IMR-90 (cell line): ENCODE data around the gene TASOR. TPM values are rescaled to one million over a fixed set of nuclear protein-coding genes. Genes with fewer than 3 reads are reported as not detected.
A peak's percentile ranks its signal among the peaks of the same experiment; 100 is the strongest.

ENCODE experiments used
- ATAC-seq: fragments of 200-7000 bp; cut with Tn5 transposase; 2 replicates; pipeline ENCODE4 v1.9.1; 2020; ENCODE audit warnings: low read depth, mild to moderate bottlenecking, moderate library complexity
- BruUV-seq: library from RNA; stranded (reverse); fragments of 400-500 nt; replicated peaks from 2 replicates; lab custom pipeline; 2021; lab: Mats Ljungman, UMichigan
- CTCF ChIA-PET: fragments of 300-600 bp; formaldehyde crosslinking; extraction: SDS; loops from one replicate; lab custom pipeline; 2021; ENCODE audit warnings: antibody characterized with exemption; lab: Yijun Ruan, JAX
- POLR2A ChIA-PET: fragments of 300-600 bp; sonication (Branson Sonifier 250); formaldehyde crosslinking; loops from one replicate; lab custom pipeline; 2022; ENCODE audit warnings: antibody characterized with exemption; ENCODE audit not compliant: unreplicated experiment; lab: Charles Lee
- DNase-seq: peaks from one replicate; pipeline ENCODE4 v3.0.0; 2013
- H2AFZ ChIP-seq: replicated peaks from 2 replicates; pipeline ENCODE3; 2013; ENCODE audit warnings: low read length, mild to moderate bottlenecking; ENCODE audit not compliant: poor library complexity
- H2AK5ac ChIP-seq: 2 replicates; pipeline ENCODE4 v1.6.1; 2013; ENCODE audit warnings: low read depth, low read length, inconsistent platforms
- H2AK9ac ChIP-seq: replicated peaks from 2 replicates; pipeline ENCODE3; 2013; ENCODE audit warnings: mild to moderate bottlenecking, low read depth, low read length, moderate library complexity; ENCODE audit not compliant: poor library complexity
- H2BK120ac ChIP-seq: 2 replicates; pipeline ENCODE4 v1.6.1; 2013; ENCODE audit warnings: low read depth, low read length, inconsistent platforms
- H2BK15ac ChIP-seq: 3 replicates; pipeline ENCODE4 v1.6.1; 2013; ENCODE audit warnings: low read depth, low read length, inconsistent platforms
- H2BK20ac ChIP-seq: 2 replicates; pipeline ENCODE4 v1.6.1; 2013; ENCODE audit warnings: low read depth, mild to moderate bottlenecking, inconsistent platforms, low read length, moderate library complexity
- H2BK5ac ChIP-seq: 2 replicates; pipeline ENCODE4 v1.6.1; 2013; ENCODE audit warnings: mild to moderate bottlenecking, low read depth, low read length, inconsistent platforms; ENCODE audit not compliant: poor library complexity, severe bottlenecking
- H3K14ac ChIP-seq: replicated peaks from 2 replicates; pipeline ENCODE4 v1.6.1; 2013; ENCODE audit warnings: low read depth, low read length, inconsistent platforms
- H3K18ac ChIP-seq: 2 replicates; pipeline ENCODE4 v1.6.1; 2013; ENCODE audit warnings: low read depth, low read length, control low read depth
- H3K23ac ChIP-seq: 2 replicates; pipeline ENCODE4 v1.6.1; 2013; ENCODE audit warnings: low read depth, low read length, inconsistent platforms
- H3K27ac ChIP-seq: 2 replicates; pipeline ENCODE4 v1.5.1; 2013; ENCODE audit warnings: mild to moderate bottlenecking, control low read depth, low read length; ENCODE audit not compliant: insufficient read depth
- H3K27me3 ChIP-seq: 2 replicates; pipeline ENCODE4 v1.6.1; 2013; ENCODE audit warnings: low read length; ENCODE audit not compliant: control insufficient read depth, insufficient read depth
- H3K36me3 ChIP-seq: 2 replicates; pipeline ENCODE4 v1.6.1; 2013; ENCODE audit warnings: low read length, mixed read lengths; ENCODE audit not compliant: control insufficient read depth, insufficient read depth
- H3K4ac ChIP-seq: 2 replicates; pipeline ENCODE4 v1.6.1; 2013; ENCODE audit warnings: low read depth, low read length, inconsistent platforms
- H3K4me1 ChIP-seq: 2 replicates; pipeline ENCODE4 v1.6.1; 2013; ENCODE audit warnings: low read length, mixed read lengths; ENCODE audit not compliant: control insufficient read depth, insufficient read depth
- H3K4me2 ChIP-seq: 2 replicates; pipeline ENCODE4 v1.6.1; 2013; ENCODE audit warnings: low read depth, mild to moderate bottlenecking, control low read depth, low read length, moderate library complexity
- H3K4me3 ChIP-seq: 2 replicates; pipeline ENCODE4 v1.5.1; 2013; ENCODE audit warnings: low read depth, mild to moderate bottlenecking, control low read depth, low read length, moderate library complexity; ENCODE audit not compliant: insufficient read depth
- H3K56ac ChIP-seq: 2 replicates; pipeline ENCODE4 v1.6.1; 2013; ENCODE audit warnings: low read length, inconsistent platforms; ENCODE audit not compliant: insufficient read depth; ENCODE audit errors: extremely low read depth
- H3K79me1 ChIP-seq, 2 experiments: 2 replicates each; pipeline ENCODE4 v1.6.1; 2013; ENCODE audit warnings: low read length in 2 of 2, inconsistent platforms in 1 of 2, low read depth in 1 of 2
- H3K9ac ChIP-seq: 2 replicates; pipeline ENCODE4 v1.6.1; 2013; ENCODE audit warnings: low read depth, low read length, control low read depth
- H3K9me1 ChIP-seq: 2 replicates; pipeline ENCODE4 v1.6.1; 2013; ENCODE audit warnings: low read length, inconsistent platforms; ENCODE audit not compliant: insufficient read depth
- H3K9me3 ChIP-seq: 2 replicates; pipeline ENCODE4 v1.6.1; 2013; ENCODE audit warnings: low read length; ENCODE audit not compliant: control insufficient read depth, insufficient read depth
- H4K20me1 ChIP-seq: 2 replicates; pipeline ENCODE4 v1.6.1; 2013; ENCODE audit warnings: low read length, inconsistent platforms; ENCODE audit not compliant: insufficient read depth
- H4K5ac ChIP-seq: 2 replicates; pipeline ENCODE4 v1.6.1; 2013; ENCODE audit warnings: mild to moderate bottlenecking, low read depth, low read length, control low read depth
- H4K8ac ChIP-seq, 2 experiments: 2 replicates each; pipeline ENCODE4 v1.6.1; 2013; ENCODE audit warnings: low read depth in 2 of 2, low read length in 2 of 2, control low read depth in 1 of 2, inconsistent platforms in 1 of 2
- H4K91ac ChIP-seq: 2 replicates; pipeline ENCODE4 v1.6.1; 2013; ENCODE audit warnings: low read depth, low read length, inconsistent platforms; ENCODE audit not compliant: insufficient read depth
- BHLHE40 ChIP-seq: fragments of 150-350 bp; IDR thresholded peaks from 2 replicates; pipeline ENCODE4 v1.6.1; 2016; ENCODE audit warnings: mild to moderate bottlenecking, low read depth, low read length
- RAD21 ChIP-seq: IDR thresholded peaks from 2 replicates; pipeline ENCODE4 v1.6.1; 2012; ENCODE audit warnings: low read length, improper control_type of control experiment
- RCOR1 ChIP-seq: IDR thresholded peaks from 2 replicates; pipeline ENCODE4 v1.6.1; 2012; ENCODE audit warnings: mild to moderate bottlenecking, low read length, improper control_type of control experiment; ENCODE audit not compliant: insufficient replicate concordance
- WGBS, 2 experiments: methylation state at CpG; one replicate each; pipeline versions ENCODE4 v1.1.5 to v1.1.7; 2013; ENCODE audit warnings: missing lambda C conversion rate in 2 of 2; ENCODE audit not compliant: insufficient read length in 1 of 2; ENCODE audit errors: extremely low coverage in 2 of 2; 5-methylcytosine and 5-hydroxymethylcytosine counted together
- dilution Hi-C: fragments of 300-500 bp; cut with HindIII; formaldehyde crosslinking; loops from one replicate; pipeline ENCODE4 v1.14.3; 2018; ENCODE audit warnings: low sequenced_read_pairs; ENCODE audit not compliant: unreplicated experiment
- in situ Hi-C: fragments of 300-500 bp; cut with MboI; formaldehyde crosslinking; loops from 3 replicates; pipeline ENCODE4 v1.14.3; 2019; ENCODE audit warnings: low sequenced_read_pairs, inconsistent platforms, mixed read lengths
- intact Hi-C: fragments of 100-400 bp; cut with micrococcal nuclease; formaldehyde crosslinking; loops from 2 replicates; pipeline ENCODE4 v1.10.0; 2022
- polyA plus RNA-seq, 3 experiments: library from polyadenylated mRNA; depleted of rRNA; stranded (reverse); fragments of >200 nt; gene quantifications; 2 replicates each; pipeline ENCODE4 v1.2.3, GENCODE V29; 2012; ENCODE audit warnings: low replicate concordance in 1 of 3
- total RNA-seq: library from RNA; depleted of rRNA; stranded (reverse); fragments of >200 nt; gene quantifications from 2 replicates; pipeline ENCODE4 v1.2.3, GENCODE V29; 2012

Gene TASOR
- total and polyA plus RNA-seq, 2 of the 4 experiments (the other 2 are of a cell fraction), result 13.3 to 28.5 TPM

- H2BK5ac ChIP-seq, result peak overlapping the region; percentile 90
- no peaks in the 10 kb centered on the region for H3K27me3 ChIP-seq
- H3K4me3 ChIP-seq, result peak overlapping the region; percentile 90
- H4K8ac ChIP-seq, result peak overlapping the region; percentile 84 to 97
- peak overlapping the region; percentile 94 for H3K4ac ChIP-seq
- in situ Hi-C loops (no loop called here), intact Hi-C loops (no loop called here), dilution Hi-C loops (no loop called here)
- ChIA-PET CTCF (interaction anchor here (0.7 kb wide), 2 partner anchors 541 to 1272 kb away, joined by 3 to 4 read pairs; no protein-coding TSS in a partner anchor), POLR2A (interaction anchor here (0.5 kb wide), 1 partner anchor 514 kb away, joined by 3 read pairs; no protein-coding TSS in a partner anchor)
- TF ChIP-seq RAD21 (no peak), RCOR1 (no peak), BHLHE40 (no peak)
- H4K5ac ChIP-seq, result peak overlapping the region; percentile 82
- H2BK15ac ChIP-seq, result no peak overlapping the region
- no TSS peak for BruUV-seq
- peak overlapping the region; percentile 99 for H3K4me2 ChIP-seq
- H3K18ac ChIP-seq, result peak overlapping the region; percentile 73
- H3K27ac ChIP-seq, result peak overlapping the region; percentile 99
- H3K14ac ChIP-seq, result peak overlapping the region; percentile 89
- peak overlapping the region; percentile 98 for H3K23ac ChIP-seq
- peak overlapping the region; percentile 63 for H4K91ac ChIP-seq
- WGBS, 2 experiments, result 0% methylated on average over 5 of the region's 10 CpGs; no CpG with 5 or more reads in 1 of the 2 experiments
- ATAC-seq (no peak), DNase-seq (no peak)
- H3K9me3 ChIP-seq, result peaks cover 7% of the 10 kb centered on the region
- H3K4me1 ChIP-seq, result no peaks in the 10 kb centered on the region
- H2BK20ac ChIP-seq, result no peak overlapping the region
- no peaks in the 10 kb centered on the region; the same call in 1 of the 2 replicates for H4K20me1 ChIP-seq
- H3K56ac ChIP-seq, result peak overlapping the region; percentile 63
- peaks cover 3% of the 10 kb centered on the region for H3K36me3 ChIP-seq
- peak overlapping the region; percentile 96 for H3K9ac ChIP-seq
- peaks cover 15 to 32% of the 10 kb centered on the region in 2 experiments for H3K79me1 ChIP-seq
- peak overlapping the region; percentile 42; the same call in 1 of the 2 replicates for H2BK120ac ChIP-seq
- peak overlapping the region; percentile 91 for H2AK5ac ChIP-seq
- peak overlapping the region; percentile 96 for H2AFZ ChIP-seq
- no peaks in the 10 kb centered on the region for H3K9me1 ChIP-seq
- H2AK9ac ChIP-seq, result peak overlapping the region; percentile 96
These were observed 1.0 kb downstream of the TASOR start for GRCh38 chr3:56681984-56682461.
